NCI-H748 (cell line): Measurements from ENCODE around the gene FAH.

Experiments used
- DNase-seq: peaks from one replicate; lab custom pipeline; 2025; ENCODE audit not compliant: unreplicated experiment; lab: John Stamatoyannopoulos, UW

FAH gene

GRCh38 chr15:80171787-80172186 lies 19.0 kb downstream of the FAH start:
- no peak for DNase-seq

- no peak for DNase-seq
Measured at GRCh38 chr15:80172401-80172800, 19.6 kb downstream of the FAH start.

GRCh38 chr15:80173022-80173759 lies 20.4 kb downstream of the FAH start:
- DNase-seq: peak; percentile 55

GRCh38 chr15:80174017-80174746 lies 21.4 kb downstream of the FAH start:
- no peak for DNase-seq

GRCh38 chr15:80175436-80175835 lies 22.6 kb downstream of the FAH start:
- DNase-seq: no peak

GRCh38 chr15:80176443-80176842 lies 23.6 kb downstream of the FAH start:
- no peak for DNase-seq

- no peak for DNase-seq
Measured at GRCh38 chr15:80177156-80177555, 24.4 kb downstream of the FAH start.

GRCh38 chr15:80179025-80179759 lies 26.4 kb downstream of the FAH start:
- no peak for DNase-seq

GRCh38 chr15:80179935-80180334 lies 27.1 kb downstream of the FAH start:
- no peak for DNase-seq

GRCh38 chr15:80180468-80180867 lies 27.7 kb downstream of the FAH start:
- DNase-seq: no peak

GRCh38 chr15:80180986-80181385 lies 28.2 kb downstream of the FAH start:
- DNase-seq: no peak

GRCh38 chr15:80182611-80183261 lies 29.9 kb downstream of the FAH start:
- DNase-seq: no peak

- no peak for DNase-seq
Measured at GRCh38 chr15:80183306-80183705, 30.5 kb downstream of the FAH start.

GRCh38 chr15:80183886-80184285 lies 31.1 kb downstream of the FAH start:
- DNase-seq: no peak

GRCh38 chr15:80184554-80184953 lies 31.8 kb downstream of the FAH start:
- DNase-seq: no peak

GRCh38 chr15:80185152-80185551 lies 32.4 kb downstream of the FAH start:
- no peak for DNase-seq

GRCh38 chr15:80186066-80186465 lies 33.3 kb downstream of the FAH start:
- DNase-seq: no peak

- no peak for DNase-seq
Measured at GRCh38 chr15:80186597-80186996, 33.8 kb downstream of the FAH start.

GRCh38 chr15:80188251-80188650 lies 35.5 kb downstream of the FAH start:
- no peak for DNase-seq

GRCh38 chr15:80191198-80191597 lies 38.4 kb downstream of the FAH start:
- DNase-seq: no peak

GRCh38 chr15:80191897-80192595 lies 39.2 kb downstream of the FAH start:
- no peak for DNase-seq
